Measurements from ENCODE around the gene AFG1L.

The AFG1L gene

DNA sequence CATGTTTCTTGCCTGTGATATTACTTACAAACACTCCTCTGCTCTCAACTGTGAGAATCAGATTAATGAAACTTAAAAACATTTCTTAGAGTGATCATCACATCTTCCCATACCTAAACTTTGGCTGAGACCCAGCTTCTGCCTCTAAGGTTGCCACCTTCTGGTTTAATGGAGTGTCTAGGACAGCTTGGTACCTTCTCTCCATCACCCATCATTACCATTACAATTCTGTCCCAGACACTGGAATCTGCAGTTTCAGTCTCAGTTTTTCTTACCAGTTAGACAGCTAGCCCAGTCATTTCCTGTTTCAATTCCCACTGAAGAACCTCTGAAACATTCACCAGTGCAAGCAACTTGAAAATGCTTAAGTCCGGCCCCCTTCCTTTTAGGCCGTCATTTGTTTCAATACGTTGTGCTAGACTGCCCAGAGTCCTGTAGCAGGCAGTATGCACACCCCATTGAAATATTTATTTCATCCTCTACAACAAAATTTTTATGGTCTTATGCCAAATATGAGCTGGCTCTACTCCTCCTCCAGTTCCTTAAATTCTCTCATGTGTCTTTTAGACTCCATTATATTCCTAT, 158.8 kb downstream of the AFG1L start:
- no peak for DNase-seq (ENCODE audit: low read depth in 3 of 3)

DNA sequence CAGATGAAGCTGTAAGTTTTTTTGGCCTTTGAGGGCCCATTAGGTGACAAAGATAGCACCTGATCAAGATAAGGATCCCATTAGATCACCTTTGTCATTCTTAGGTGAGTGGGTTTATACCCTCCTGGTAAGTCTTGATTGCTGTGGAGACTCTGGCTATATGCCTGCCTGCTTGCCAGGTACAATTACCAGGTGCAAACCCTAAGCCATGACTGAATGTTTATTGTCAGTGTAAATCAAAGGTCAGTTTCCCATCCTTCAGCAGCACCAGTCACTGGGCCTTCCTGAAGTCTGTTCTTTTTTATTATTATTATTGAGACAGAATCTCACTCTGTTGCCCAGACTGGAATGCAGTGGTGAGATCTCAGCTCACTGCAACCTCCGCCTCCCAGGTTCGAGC, 159.5 kb downstream of the AFG1L start:
- DNase-seq (ENCODE audit: low read depth in 3 of 3): no peak

DNA sequence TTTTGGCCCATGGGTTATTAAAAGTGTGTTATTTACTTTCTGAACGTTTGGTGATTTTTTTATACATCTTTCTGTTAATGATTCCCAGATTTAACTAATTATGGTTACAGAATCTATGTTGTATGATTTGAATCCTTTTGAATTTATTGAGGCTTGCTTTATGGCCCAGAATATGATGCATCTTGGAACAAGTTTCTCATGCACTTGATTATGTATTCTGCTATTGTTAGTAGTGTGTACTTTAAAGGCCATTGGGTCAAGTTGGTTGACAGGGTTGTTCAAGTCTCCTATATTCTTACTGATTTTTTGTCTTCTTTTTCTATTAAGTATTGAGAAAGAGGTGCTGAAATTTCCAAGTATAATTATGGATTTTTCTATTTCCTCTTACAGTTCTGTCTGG, 160.8 kb downstream of the AFG1L start:
- DNase-seq (ENCODE audit: low read depth in 3 of 3): no peak

DNA sequence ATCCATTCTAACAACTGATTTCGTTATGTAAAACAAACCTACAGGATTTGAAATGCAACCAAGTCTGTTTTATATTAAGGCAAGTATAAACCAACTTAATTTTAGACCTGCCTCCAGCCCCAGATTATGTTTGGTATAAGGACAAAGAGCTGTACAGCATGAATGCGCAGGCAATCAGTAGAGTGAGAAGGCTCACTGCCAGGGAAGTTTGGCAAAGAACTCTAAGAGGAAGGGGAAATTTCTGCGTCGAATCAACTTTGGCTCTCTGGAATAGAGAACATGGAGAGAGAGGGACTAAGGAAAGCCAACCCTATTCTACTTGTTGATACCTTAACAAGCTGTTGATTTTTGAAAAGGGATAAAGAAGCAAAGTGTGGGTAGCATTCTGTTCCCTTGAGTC, 168.9 kb downstream of the AFG1L start:
- DNase-seq (ENCODE audit: low read depth in 3 of 3): no peak

DNA sequence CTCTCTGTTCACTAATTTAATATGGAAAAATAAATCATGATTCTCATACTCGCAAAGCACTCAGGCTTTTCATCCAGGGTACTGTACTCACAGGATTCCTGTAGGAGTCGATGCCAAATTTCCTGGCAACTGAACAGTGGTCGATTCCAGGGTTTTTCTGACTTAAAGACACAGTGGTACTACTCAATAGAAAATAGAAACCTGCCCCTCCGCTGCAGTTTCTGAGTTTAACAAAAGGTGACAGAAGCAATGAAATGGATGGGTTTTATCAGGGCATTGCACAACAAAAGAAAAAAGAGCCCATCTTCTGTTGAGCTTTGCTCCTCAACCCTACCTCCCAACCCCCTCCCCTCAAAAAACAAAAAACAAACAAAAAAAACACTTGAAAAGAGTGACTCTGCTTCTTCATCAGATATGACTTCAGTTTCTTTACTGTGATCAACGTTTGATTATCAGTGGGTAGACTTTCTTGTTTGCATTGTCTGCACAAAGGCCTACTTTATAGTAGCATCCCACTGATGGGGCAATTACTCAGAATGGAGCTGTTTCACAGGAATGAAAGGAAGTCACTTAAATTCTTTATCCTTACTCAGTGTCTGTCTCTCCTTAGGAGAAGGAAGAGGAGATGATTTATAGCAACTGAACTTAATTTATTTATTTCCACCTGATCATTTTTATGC, 169.7 kb downstream of the AFG1L start:
- DNase-seq (ENCODE audit: low read depth in 3 of 3): no peak

DNA sequence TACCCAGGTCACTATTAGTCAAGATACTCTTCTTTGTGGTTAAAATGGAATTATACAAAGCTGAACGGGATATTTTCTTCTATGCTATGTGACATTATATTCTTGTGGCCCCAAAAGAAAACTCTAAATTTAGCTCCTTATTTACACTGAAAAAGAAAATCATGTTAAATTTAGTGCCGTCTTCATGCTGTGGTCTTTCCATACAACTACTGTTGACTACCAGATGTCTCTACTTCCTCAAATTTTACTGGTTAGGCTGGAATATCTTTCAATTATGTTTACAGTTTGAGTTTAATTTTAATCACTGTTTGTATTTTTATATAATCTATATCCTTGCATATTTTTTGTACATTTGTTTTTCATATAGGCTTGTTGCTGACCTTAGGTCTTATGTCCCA, 170.2 kb downstream of the AFG1L start:
- no peak for DNase-seq (ENCODE audit: low read depth in 3 of 3)

DNA sequence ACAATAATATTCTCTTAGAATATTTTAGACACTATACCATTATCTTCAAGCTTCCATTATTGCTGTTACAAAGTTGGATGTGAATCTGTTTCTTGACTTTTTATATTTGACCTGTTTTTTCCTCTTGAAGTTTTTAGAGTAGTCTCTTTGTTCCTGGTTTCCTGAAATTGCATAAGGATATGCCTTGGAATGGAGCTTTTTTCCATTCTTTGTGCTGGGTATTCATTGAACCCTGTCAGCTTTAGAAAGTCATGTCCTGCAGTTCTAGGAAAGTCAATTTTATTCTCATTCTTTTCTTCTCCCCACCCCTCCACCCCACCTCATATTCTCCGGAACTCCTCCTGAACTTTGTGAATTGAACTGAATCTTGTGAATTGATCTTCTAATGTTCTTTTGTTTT, 173.5 kb downstream of the AFG1L start:
- DNase-seq (ENCODE audit: low read depth in 3 of 3): no peak

DNA sequence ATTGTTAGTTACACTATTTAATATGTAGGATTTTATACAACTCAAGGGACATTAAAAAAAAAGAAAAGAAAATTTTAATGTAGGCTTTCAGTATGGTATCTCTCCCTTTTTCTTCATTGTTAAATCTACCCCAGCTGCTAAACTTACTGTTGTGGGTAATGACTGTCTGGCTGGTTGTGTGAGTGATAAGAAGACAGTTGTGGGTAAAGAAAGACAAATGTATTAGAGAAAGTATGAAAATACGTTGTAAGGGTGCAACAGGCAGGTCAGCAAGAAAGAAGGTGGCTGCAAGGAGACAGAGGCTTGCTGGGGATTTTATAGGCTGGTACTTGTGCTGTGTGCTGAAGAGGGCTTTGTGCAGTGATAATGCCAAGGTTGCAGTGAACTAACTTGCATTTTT, 174.5 kb downstream of the AFG1L start:
- no peak for DNase-seq (ENCODE audit: low read depth in 3 of 3)

DNA sequence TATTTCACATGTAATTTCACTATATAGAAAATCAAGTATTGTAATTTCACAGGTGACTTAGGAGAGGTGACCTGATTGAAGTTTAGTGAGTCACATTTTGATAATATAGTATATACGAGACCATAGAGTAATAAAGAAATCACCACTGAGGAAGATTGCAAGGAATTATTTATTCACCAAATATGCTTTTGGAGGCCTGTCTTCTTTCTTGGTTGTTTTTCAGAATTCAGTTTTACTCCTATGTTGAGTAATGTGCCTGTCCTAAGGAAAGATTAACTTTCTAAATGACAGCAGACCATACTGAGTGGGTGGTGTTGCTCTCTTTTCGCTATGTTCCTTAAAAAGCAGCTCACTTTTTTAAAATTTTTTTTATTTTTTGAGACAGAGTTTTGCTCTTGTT, 178.3 kb downstream of the AFG1L start:
- no peak for DNase-seq (ENCODE audit: low read depth in 3 of 3)

DNA sequence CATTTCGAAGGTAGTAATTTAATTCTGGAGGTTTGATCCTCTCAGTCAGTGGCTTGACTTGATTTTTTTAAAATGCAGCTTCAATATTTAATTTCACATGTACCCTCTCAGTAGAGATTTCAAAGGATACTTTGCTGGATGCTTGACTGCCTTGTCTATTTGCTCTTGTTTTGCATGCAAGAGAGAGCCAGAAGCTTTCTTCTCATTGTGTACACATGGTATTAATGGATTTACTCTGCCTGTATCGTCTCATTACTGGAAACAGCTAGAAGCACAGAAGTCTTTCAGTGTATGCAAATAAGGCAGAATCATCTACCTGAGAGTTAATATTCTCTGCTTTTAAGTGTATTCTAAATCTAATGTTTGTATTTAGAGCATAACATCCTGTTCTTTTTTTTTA, 181.5 kb downstream of the AFG1L start:
- DNase-seq (ENCODE audit: low read depth in 3 of 3): no peak

DNA sequence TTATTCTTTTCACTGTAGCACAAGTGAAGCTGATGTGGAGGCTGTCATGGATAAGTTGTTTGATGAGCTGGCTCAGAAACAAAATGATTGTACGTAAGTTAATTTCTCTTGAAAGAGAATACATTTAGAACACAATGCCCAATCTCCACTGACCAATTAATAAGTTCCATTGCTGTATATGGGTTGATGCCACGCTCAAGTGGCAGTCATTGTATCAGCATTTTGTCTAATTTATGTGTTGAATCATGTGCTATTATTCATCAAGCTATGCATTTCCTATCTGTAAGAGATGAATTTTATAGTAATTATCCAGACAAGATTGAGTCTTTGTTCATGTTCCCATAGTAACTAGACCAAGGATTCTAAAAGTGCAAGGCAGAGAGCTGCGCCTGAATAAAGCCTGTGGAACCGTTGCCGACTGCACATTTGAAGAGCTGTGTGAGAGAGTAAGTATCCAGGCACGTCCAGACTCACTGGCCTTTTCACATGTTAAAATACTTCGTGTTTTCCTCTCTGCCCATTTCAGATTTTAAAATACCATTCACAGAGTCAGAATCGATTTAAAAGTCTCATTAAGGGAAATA, 182.1 kb downstream of the AFG1L start:
- no peak for DNase-seq (ENCODE audit: low read depth in 3 of 3)

DNA sequence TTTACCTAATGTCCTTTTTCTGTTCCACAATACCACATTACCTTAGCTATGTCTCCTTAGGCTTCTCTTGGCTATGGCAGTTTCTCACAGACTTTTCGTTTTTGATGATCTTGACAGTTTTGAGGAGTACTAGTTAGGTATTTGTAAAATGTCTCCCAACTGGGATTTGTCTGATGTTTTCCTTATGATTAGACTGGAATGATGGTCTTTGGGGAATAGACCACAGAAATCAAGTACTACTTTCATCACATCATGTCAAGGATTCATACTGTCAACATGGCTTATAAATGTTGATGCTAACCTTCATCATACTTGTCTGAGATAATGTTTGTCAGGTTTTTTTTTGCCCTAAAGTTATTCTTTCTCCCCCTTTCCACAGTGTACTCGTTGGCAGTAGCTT, 187.7 kb downstream of the AFG1L start:
- DNase-seq (ENCODE audit: low read depth in 3 of 3): no peak

DNA sequence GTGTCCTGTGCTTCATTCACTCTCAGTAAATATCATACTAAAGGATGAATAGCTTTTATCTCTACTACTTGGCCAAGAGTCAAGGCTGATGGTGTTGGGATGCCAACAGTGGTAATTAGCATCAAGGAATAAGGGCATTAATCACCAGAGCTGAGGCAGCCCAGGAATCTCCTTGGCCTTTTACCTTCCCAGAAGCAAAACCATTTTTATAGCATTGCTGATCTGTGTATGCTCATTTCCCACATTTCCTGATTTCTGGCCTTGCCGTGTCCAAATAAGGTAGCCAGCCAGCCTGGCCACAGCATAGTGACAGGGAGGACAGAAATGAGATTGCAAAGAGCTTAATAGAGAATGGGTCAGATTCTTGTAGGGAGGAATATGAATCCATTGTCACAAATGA, 189.2 kb downstream of the AFG1L start:
- no peak for DNase-seq (ENCODE audit: low read depth in 3 of 3)

DNA sequence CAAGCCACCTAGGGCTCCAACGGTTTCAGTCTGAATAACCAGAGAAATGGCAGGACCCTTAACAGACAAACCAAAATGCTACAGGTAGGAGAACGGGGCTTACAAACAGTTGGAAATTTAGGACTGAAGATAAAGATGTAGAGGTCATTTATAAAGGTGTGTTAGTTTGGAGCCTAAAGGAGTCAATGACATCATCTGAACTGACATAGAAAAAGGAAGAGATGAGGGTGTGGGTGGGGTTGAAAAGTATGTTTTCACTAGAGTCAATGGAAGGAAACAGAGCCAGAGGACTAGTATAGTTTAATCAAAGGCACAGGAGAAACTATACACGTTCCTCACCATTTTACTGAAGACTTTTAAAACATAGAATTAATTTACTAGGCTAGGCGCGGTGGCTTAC, 194.8 kb downstream of the AFG1L start:
- DNase-seq (ENCODE audit: low read depth in 3 of 3): no peak

DNA sequence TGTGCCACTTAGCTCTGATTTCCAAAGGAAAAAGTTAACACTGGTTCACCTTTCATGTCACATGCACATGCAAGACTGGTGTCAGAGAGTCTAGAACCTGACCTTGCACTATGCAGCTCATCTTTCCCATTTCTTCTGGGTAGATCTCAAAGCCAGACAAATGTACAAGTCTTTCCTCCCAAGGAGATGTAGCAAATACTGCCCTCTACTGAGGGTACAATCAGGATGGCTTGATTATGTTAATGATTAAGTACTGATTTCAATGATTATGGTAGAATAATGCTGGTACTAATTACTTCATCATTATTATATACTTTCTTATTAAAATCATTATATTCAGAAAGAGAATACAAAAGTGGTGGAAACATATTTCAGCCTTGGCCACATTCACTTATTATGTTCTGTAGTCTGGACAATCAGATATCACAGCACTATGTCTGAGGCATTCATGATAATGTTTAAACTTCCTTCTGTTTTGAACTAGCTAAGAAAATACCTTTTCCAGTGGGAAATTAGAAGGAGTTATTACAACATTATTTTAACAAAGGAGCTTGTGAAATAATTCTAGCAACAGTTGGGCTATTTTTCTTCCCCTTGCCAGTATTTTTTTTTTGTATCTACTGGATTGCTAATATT, 197.4 kb downstream of the AFG1L start:
- DNase-seq (ENCODE audit: low read depth in 3 of 3): no peak

DNA sequence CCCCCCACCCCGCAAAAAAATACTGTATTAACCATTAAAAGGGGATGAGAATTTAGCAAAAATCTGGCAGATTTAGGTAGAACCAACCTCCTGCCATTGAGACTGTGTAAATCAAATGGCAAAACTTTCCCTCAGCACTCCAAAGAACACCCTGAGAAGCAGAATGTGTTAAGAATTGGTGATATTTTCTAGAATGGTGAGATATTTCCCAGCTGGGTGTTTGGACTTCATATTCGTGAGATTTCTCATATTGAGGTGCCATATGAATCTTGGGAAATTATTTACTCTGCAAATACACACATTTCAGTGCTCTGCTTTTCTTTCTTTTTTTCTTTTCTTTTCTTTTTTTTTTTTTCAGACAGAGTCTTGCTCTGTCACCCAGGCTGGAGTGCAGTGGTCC, 199.6 kb downstream of the AFG1L start:
- DNase-seq (ENCODE audit: low read depth in 3 of 3): no peak

DNA sequence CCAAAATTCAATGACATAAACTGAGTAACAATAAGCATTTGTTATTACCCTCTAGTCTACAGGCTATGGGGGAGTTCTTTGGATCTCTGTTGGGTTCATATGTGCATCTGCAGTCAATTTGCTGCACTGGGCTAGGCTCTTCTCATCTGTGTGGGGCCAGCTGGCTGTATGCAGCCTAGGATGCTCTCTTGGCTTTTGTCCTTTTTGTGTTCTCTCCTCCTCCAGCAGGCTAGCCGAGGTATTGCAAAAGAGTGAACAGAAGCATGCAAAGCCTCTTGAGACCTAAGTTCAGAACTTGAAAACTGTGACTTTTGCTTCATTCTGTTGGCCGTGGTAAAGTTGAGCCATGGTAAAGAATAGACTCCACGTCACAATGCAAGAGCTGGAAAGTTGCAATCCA, 203.0 kb downstream of the AFG1L start:
- no peak for DNase-seq (ENCODE audit: low read depth in 3 of 3)

DNA sequence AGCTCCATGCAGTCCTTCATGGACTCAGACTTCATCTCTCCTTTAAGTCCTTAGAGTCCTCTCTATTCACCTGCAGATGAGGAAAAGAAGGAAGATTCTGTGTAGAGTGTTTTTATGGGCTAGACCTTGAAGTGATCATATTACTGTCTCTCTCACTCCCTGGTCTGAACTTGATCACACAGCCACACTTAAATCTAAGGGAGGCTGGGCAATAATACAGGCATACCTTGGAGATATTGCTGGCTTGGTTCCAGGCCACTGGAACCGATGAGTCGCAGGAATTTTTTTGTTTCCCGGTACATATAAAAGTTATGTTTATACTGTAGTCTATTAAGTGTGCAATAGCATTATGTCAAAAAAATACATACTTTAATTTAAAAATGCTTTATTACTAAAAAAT, 206.7 kb downstream of the AFG1L start:
- no peak for DNase-seq (ENCODE audit: low read depth in 3 of 3)

DNA sequence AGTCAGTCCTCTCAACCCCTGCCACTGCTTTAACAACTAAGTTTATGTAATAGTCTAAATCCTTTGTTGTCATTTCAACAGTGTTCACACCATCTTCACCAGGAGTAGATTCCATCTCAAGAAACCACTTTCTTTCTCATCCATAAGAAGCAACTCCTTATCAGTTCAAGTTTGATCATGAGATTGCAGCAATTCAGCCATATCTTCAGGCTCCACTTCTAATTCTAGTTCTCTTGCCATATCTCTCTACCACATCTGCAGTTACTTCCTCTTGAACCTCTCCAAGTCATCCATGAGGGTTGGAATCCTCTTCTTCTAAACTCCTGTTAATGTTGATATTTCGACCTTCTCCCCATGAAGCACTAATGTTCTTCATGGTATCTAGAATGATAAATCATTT, 208.0 kb downstream of the AFG1L start:
- DNase-seq (ENCODE audit: low read depth in 3 of 3): no peak

DNA sequence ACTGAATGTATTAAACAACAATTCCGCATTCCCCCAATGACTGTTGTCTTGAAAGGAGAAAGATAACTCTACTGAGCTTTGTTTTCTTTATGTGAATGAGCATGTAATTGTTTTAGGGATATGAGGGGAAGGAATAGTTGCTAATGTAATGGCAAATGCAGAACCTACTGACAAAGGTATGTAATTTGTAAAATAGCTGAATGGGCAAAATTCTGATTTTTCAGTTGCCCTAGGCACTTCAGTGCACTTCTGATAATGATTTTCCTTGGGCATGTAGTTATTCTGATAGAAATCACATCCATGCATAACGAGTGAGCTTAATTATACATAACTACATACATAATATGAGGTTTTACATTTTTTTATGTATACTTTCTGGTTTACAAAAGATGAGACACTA, 212.5 kb downstream of the AFG1L start:
- DNase-seq (ENCODE audit: low read depth in 3 of 3): no peak

DNA sequence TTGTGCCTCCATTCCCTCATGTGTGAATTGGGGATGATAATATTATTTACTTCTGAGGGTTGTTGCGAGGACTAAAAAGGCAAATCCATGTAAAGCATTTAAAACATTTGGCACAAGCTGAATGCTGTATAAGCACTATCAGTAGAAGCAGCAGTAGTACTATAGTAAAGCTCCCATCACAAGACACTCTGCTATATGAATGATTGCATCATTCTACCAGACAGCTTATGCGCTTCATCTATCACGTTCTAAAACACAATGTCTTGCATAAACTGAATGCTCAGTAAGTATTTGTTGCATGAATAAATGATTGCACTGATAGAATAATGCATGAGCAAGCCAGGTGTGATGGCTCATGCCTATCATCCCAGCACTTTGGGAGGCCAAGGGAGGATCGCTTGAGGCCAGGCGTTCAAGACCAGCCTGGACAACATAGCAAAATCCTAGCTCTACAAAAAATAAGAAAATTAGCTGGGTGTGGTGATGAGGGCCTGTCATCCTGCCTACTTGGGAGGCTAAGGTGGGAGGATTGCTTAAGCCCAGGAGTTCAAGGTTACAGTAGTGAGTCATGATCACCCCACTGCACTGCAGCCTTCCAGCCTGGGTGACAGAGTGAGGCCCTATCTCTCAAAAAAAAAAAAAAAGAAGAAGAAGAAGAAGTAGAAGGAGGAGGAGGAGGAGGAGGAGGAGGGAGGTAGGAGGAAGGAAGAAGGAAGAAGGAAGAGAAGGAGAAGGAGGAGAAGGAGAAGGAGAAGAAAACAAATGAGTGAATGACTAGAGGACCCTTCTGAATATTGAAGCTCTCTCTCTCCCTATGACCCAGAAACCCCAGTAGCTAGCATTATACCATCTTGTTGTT, 215.8 kb downstream of the AFG1L start:
- DNase-seq (ENCODE audit: low read depth in 3 of 3): no peak

Measured in stimulated activated CD4-positive, alpha-beta T cell treated with anti-CD3 and anti-CD28 coated beads, TNF-alpha, amount 100 ng/mL, for 4 hours (primary cell).